Measurements from ENCODE around the gene DRGX.

Gene DRGX

GRCh38 chr10:49369216-49370162 is 26.4 kb downstream of the DRGX start:
- ChIA-PET CTCF (interaction anchor here (0.7 kb wide), 1 partner anchor 17 kb away, joined by 4 read pairs; no protein-coding TSS in a partner anchor), POLR2A (no interaction called here)
- no peak for DNase-seq (ENCODE audit: extremely low spot score)
- no peak for TF ChIP-seq CTBP1 (IDR thresholded peaks at IDR 0.05; ENCODE audit: borderline replicate concordance)

GRCh38 chr10:49368256-49368655 is 27.6 kb downstream of the DRGX start:
- no peak for DNase-seq (ENCODE audit: extremely low spot score)
- ChIA-PET CTCF (no interaction called here), POLR2A (no interaction called here)
- TF ChIP-seq HDGF (IDR thresholded peaks at IDR 0.05; ENCODE audit: borderline replicate concordance), result no peak
- TF ChIP-seq FOXM1 (IDR thresholded peaks at IDR 0.05; ENCODE audit: borderline replicate concordance), result no peak
- no peak for TF ChIP-seq ELF4 (IDR thresholded peaks at IDR 0.05)
- TF ChIP-seq PKNOX1 (IDR thresholded peaks at IDR 0.05), result no peak
- TF ChIP-seq TARDBP (IDR thresholded peaks at IDR 0.05), result no peak
- TF ChIP-seq BHLHE40 (IDR thresholded peaks at IDR 0.05; ENCODE audit: borderline replicate concordance), result no peak
- TF ChIP-seq L3MBTL2 (conservative IDR thresholded peaks at IDR 0.05), result no peak
- TF ChIP-seq CTBP1 (IDR thresholded peaks at IDR 0.05; ENCODE audit: borderline replicate concordance), result no peak
- no peak for TF ChIP-seq ZNF384 (IDR thresholded peaks at IDR 0.05)
- TF ChIP-seq NFRKB (IDR thresholded peaks at IDR 0.05), result no peak
- no peak for TF ChIP-seq SUZ12 (IDR thresholded peaks at IDR 0.05)
- TF ChIP-seq FOXA1 (IDR thresholded peaks at IDR 0.05), result no peak
- no peak for TF ChIP-seq LEF1 (IDR thresholded peaks at IDR 0.05; ENCODE audit: borderline replicate concordance)
- no peak for TF ChIP-seq FOXK2 (IDR thresholded peaks at IDR 0.05)

- no peak for DNase-seq (ENCODE audit: extremely low spot score)
- TF ChIP-seq SUZ12 (IDR thresholded peaks at IDR 0.05) (no peak), FOXM1 (IDR thresholded peaks at IDR 0.05; ENCODE audit: borderline replicate concordance) (no peak), PKNOX1 (IDR thresholded peaks at IDR 0.05) (no peak), CTBP1 (IDR thresholded peaks at IDR 0.05; ENCODE audit: borderline replicate concordance) (no peak), TARDBP (IDR thresholded peaks at IDR 0.05) (no peak), HDGF (IDR thresholded peaks at IDR 0.05; ENCODE audit: borderline replicate concordance) (no peak), NFRKB (IDR thresholded peaks at IDR 0.05) (no peak), FOXK2 (IDR thresholded peaks at IDR 0.05) (no peak), FOXA1 (IDR thresholded peaks at IDR 0.05) (no peak), SP1 (IDR thresholded peaks at IDR 0.05) (no peak), L3MBTL2 (conservative IDR thresholded peaks at IDR 0.05) (no peak), ZNF384 (IDR thresholded peaks at IDR 0.05) (no peak), BHLHE40 (IDR thresholded peaks at IDR 0.05; ENCODE audit: borderline replicate concordance) (no peak), LEF1 (IDR thresholded peaks at IDR 0.05; ENCODE audit: borderline replicate concordance) (no peak), ELF4 (IDR thresholded peaks at IDR 0.05) (no peak), ARNT (IDR thresholded peaks at IDR 0.05) (no peak)
- POLR2A ChIA-PET, result no interaction called here
- CTCF ChIA-PET, result no interaction called here
Measured at GRCh38 chr10:49367600-49367999, 28.3 kb downstream of the DRGX start.

- POLR2A ChIA-PET, result no interaction called here
- CTCF ChIA-PET, result interaction anchor here (0.9 kb wide), 1 partner anchor 711 kb away, joined by 3 read pairs; no protein-coding TSS in a partner anchor
- DNase-seq (ENCODE audit: extremely low spot score), result no peak
- no peak for TF ChIP-seq PKNOX1 (IDR thresholded peaks at IDR 0.05)
- TF ChIP-seq LEF1 (IDR thresholded peaks at IDR 0.05; ENCODE audit: borderline replicate concordance), result no peak
- TF ChIP-seq CTBP1 (IDR thresholded peaks at IDR 0.05; ENCODE audit: borderline replicate concordance), result no peak
- no peak for TF ChIP-seq L3MBTL2 (conservative IDR thresholded peaks at IDR 0.05)
- no peak for TF ChIP-seq SP1 (IDR thresholded peaks at IDR 0.05)
- TF ChIP-seq BHLHE40 (IDR thresholded peaks at IDR 0.05; ENCODE audit: borderline replicate concordance), result no peak
- no peak for TF ChIP-seq SUZ12 (IDR thresholded peaks at IDR 0.05)
- no peak for TF ChIP-seq HDGF (IDR thresholded peaks at IDR 0.05; ENCODE audit: borderline replicate concordance)
- no peak for TF ChIP-seq FOXM1 (IDR thresholded peaks at IDR 0.05; ENCODE audit: borderline replicate concordance)
- no peak for TF ChIP-seq FOXA1 (IDR thresholded peaks at IDR 0.05)
- TF ChIP-seq ZNF384 (IDR thresholded peaks at IDR 0.05), result no peak
- no peak for TF ChIP-seq ELF4 (IDR thresholded peaks at IDR 0.05)
Measured at GRCh38 chr10:49366460-49366859, 29.4 kb downstream of the DRGX start.

GRCh38 chr10:49365675-49366415 is 30.0 kb downstream of the DRGX start:
- ChIA-PET POLR2A (no interaction called here), CTCF (no interaction called here)
- DNase-seq (ENCODE audit: extremely low spot score), result no peak
- no peak for TF ChIP-seq HDGF (IDR thresholded peaks at IDR 0.05; ENCODE audit: borderline replicate concordance)
- TF ChIP-seq SP1 (IDR thresholded peaks at IDR 0.05), result no peak
- TF ChIP-seq CTBP1 (IDR thresholded peaks at IDR 0.05; ENCODE audit: borderline replicate concordance), result no peak
- TF ChIP-seq TARDBP (IDR thresholded peaks at IDR 0.05), result no peak
- TF ChIP-seq ELF4 (IDR thresholded peaks at IDR 0.05), result no peak
- TF ChIP-seq ZNF384 (IDR thresholded peaks at IDR 0.05), result no peak
- TF ChIP-seq L3MBTL2 (conservative IDR thresholded peaks at IDR 0.05), result no peak
- no peak for TF ChIP-seq SUZ12 (IDR thresholded peaks at IDR 0.05)
- no peak for TF ChIP-seq NFRKB (IDR thresholded peaks at IDR 0.05)
- no peak for TF ChIP-seq BHLHE40 (IDR thresholded peaks at IDR 0.05; ENCODE audit: borderline replicate concordance)
- no peak for TF ChIP-seq LEF1 (IDR thresholded peaks at IDR 0.05; ENCODE audit: borderline replicate concordance)

All from HEK293T (cell line).